Neural progenitor cell (in vitro differentiated cells): ENCODE measurements around the gene TMEM131L. TPM values are rescaled to one million over a fixed set of nuclear protein-coding genes. Genes with fewer than 3 reads are reported as not detected.

Experiments
- DNase-seq: peaks from one replicate; pipeline ENCODE4 v3.0.0-alpha.2; 2016; ENCODE audit warnings: low spot score
- H2AFZ ChIP-seq: fragments of 200-600 bp; sonication (generic); replicated peaks from 2 replicates; pipeline ENCODE4 v1.6.1; 2016; ENCODE audit warnings: antibody characterized with exemption
- H3F3A ChIP-seq: fragments of 200-600 bp; sonication (generic); 2 replicates; pipeline ENCODE4 v1.6.1; 2016; ENCODE audit warnings: antibody characterized with exemption, low read depth
- H3K27ac ChIP-seq: fragments of 200-600 bp; sonication (generic); 2 replicates; pipeline ENCODE4 v1.5.1; 2016; ENCODE audit warnings: mild to moderate bottlenecking
- H3K27me3 ChIP-seq: fragments of 200-600 bp; sonication (generic); 2 replicates; pipeline ENCODE4 v1.6.1; 2016; ENCODE audit warnings: mild to moderate bottlenecking, moderate library complexity
- H3K36me3 ChIP-seq: fragments of 200-600 bp; sonication (generic); 2 replicates; pipeline ENCODE4 v1.5.1; 2016
- H3K4me1 ChIP-seq: fragments of 200-600 bp; sonication (generic); 2 replicates; pipeline ENCODE4 v1.6.1; 2016; ENCODE audit warnings: mixed run types
- H3K4me2 ChIP-seq: fragments of 200-600 bp; sonication (generic); 2 replicates; pipeline ENCODE4 v1.6.1; 2016
- H3K4me3 ChIP-seq: fragments of 200-600 bp; sonication (generic); 2 replicates; pipeline ENCODE4 v1.5.1; 2016
- H3K79me2 ChIP-seq: fragments of 200-600 bp; sonication (generic); 2 replicates; pipeline ENCODE4 v1.6.1; 2016; ENCODE audit warnings: low read depth
- H3K9ac ChIP-seq: fragments of 200-600 bp; sonication (generic); 2 replicates; pipeline ENCODE4 v1.6.1; 2016
- H3K9me3 ChIP-seq: fragments of 200-600 bp; sonication (generic); 2 replicates; pipeline ENCODE4 v1.5.1; 2016; ENCODE audit warnings: low read depth
- H4K20me1 ChIP-seq: fragments of 200-600 bp; sonication (generic); 2 replicates; pipeline ENCODE4 v1.6.1; 2016; ENCODE audit warnings: low read depth
- H3K27ac Mint-ChIP-seq: 3 replicates; pipeline ENCODE4 v1.8.0; 2021; ENCODE audit warnings: mixed read lengths
- H3K27me3 Mint-ChIP-seq: 2 replicates; pipeline ENCODE4 v1.8.0; 2022; ENCODE audit warnings: low read depth, mild to moderate bottlenecking, inconsistent platforms, moderate library complexity, mixed read lengths; ENCODE audit not compliant: insufficient read depth
- H3K36me3 Mint-ChIP-seq: 3 replicates; pipeline ENCODE4 v1.8.0; 2021; ENCODE audit warnings: mixed read lengths
- H3K4me1 Mint-ChIP-seq: 3 replicates; pipeline ENCODE4 v1.8.0; 2021; ENCODE audit warnings: mixed read lengths
- H3K4me3 Mint-ChIP-seq: 3 replicates; pipeline ENCODE4 v1.8.0; 2021; ENCODE audit warnings: mild to moderate bottlenecking, moderate library complexity, mixed read lengths
- H3K9me3 Mint-ChIP-seq: 3 replicates; pipeline ENCODE4 v1.8.0; 2020; ENCODE audit warnings: mixed read lengths
- CTCF ChIP-seq: fragments of 200-600 bp; sonication (generic); IDR thresholded peaks from 2 replicates; pipeline ENCODE4 v1.5.1; 2017; ENCODE audit warnings: antibody characterized with exemption, mild to moderate bottlenecking
- EZH2 ChIP-seq: fragments of 200-600 bp; sonication (generic); IDR thresholded peaks from 2 replicates; pipeline ENCODE4 v1.6.1; 2017; ENCODE audit warnings: antibody characterized with exemption, mild to moderate bottlenecking, moderate library complexity
- EZH2phosphoT487 ChIP-seq: fragments of 200-600 bp; sonication (generic); IDR thresholded peaks from 2 replicates; pipeline ENCODE4 v1.6.1; 2017; ENCODE audit warnings: antibody characterized with exemption
- total RNA-seq: library from RNA; depleted of rRNA; stranded (reverse); fragments of >200 nt; gene quantifications from 2 replicates; pipeline ENCODE4 v1.2.3, GENCODE V29; 2015; ENCODE audit warnings: low replicate concordance

TMEM131L gene
- total RNA-seq, 1 donor from 2014 or later, result 14.8 TPM

- no peak overlapping the region for H3K4me3 Mint-ChIP-seq
- Histone ChIP-seq H2AFZ (no peak overlapping the region), H3K27ac (no peak overlapping the region), H3K4me2 (no peak overlapping the region), H3K9me3 (no peaks in the 10 kb centered on the region), H3K79me2 (peaks cover 42% of the 10 kb centered on the region), H3K36me3 (no peaks in the 10 kb centered on the region), H3K27me3 (no peaks in the 10 kb centered on the region), H3K4me1 (no peaks in the 10 kb centered on the region), H3K4me3 (no peak overlapping the region), H3F3A (no peaks in the 10 kb centered on the region), H4K20me1 (peaks cover 24% of the 10 kb centered on the region), H3K9ac (no peak overlapping the region)
- H3K9me3 Mint-ChIP-seq, result no peaks in the 10 kb centered on the region
- H3K27ac Mint-ChIP-seq, result no peak overlapping the region
- DNase-seq, result no peak
- peaks cover 19% of the 10 kb centered on the region for H3K4me1 Mint-ChIP-seq
- H3K27me3 Mint-ChIP-seq, result peaks cover 5% of the 10 kb centered on the region
- no peak for TF ChIP-seq EZH2phosphoT487
- no peak for TF ChIP-seq EZH2
- TF ChIP-seq CTCF, result no peak
- peaks cover 18% of the 10 kb centered on the region for H3K36me3 Mint-ChIP-seq
Measured at GRCh38 chr4:153471698-153472093, 5.5 kb downstream of the TMEM131L start.

- Histone ChIP-seq H3K79me2 (peaks cover 35% of the 10 kb centered on the region), H3K4me3 (no peak overlapping the region), H3F3A (no peaks in the 10 kb centered on the region), H3K4me2 (no peak overlapping the region), H3K9ac (no peak overlapping the region), H3K27me3 (no peaks in the 10 kb centered on the region), H3K36me3 (no peaks in the 10 kb centered on the region), H4K20me1 (peaks cover 20% of the 10 kb centered on the region), H3K27ac (no peak overlapping the region), H3K9me3 (no peaks in the 10 kb centered on the region), H3K4me1 (no peaks in the 10 kb centered on the region), H2AFZ (no peak overlapping the region)
- TF ChIP-seq EZH2 (no peak), CTCF (no peak), EZH2phosphoT487 (no peak)
- no peak for DNase-seq
- peaks cover 15% of the 10 kb centered on the region for H3K4me1 Mint-ChIP-seq
- no peaks in the 10 kb centered on the region for H3K9me3 Mint-ChIP-seq
- no peak overlapping the region for H3K27ac Mint-ChIP-seq
- H3K36me3 Mint-ChIP-seq, result peaks cover 18% of the 10 kb centered on the region
- H3K27me3 Mint-ChIP-seq, result peaks cover 3% of the 10 kb centered on the region
- no peak overlapping the region for H3K4me3 Mint-ChIP-seq
Measured at GRCh38 chr4:153472122-153473037, 6.2 kb downstream of the TMEM131L start.

- no peaks in the 10 kb centered on the region for H3K27me3 ChIP-seq
- peaks cover 2% of the 10 kb centered on the region for H3K27me3 Mint-ChIP-seq
- no peak for DNase-seq
- no peak overlapping the region for H3K4me3 ChIP-seq
- no peak overlapping the region for H3K4me3 Mint-ChIP-seq
- no peak overlapping the region for H3K27ac ChIP-seq
- H3K9me3 ChIP-seq, result no peaks in the 10 kb centered on the region
- H3K4me1 Mint-ChIP-seq, result peaks cover 2% of the 10 kb centered on the region
- no peaks in the 10 kb centered on the region for H3K9me3 Mint-ChIP-seq
- peaks cover 11% of the 10 kb centered on the region for H4K20me1 ChIP-seq
- H3F3A ChIP-seq, result no peaks in the 10 kb centered on the region
- H2AFZ ChIP-seq, result no peak overlapping the region
- no peak overlapping the region for H3K4me2 ChIP-seq
- H3K9ac ChIP-seq, result no peak overlapping the region
- no peaks in the 10 kb centered on the region for H3K36me3 ChIP-seq
- peaks cover 23% of the 10 kb centered on the region for H3K79me2 ChIP-seq
- H3K36me3 Mint-ChIP-seq, result peaks cover 18% of the 10 kb centered on the region
- peak overlapping the region; percentile 38 for H3K27ac Mint-ChIP-seq
- H3K4me1 ChIP-seq, result no peaks in the 10 kb centered on the region
- no peak for TF ChIP-seq EZH2
- no peak for TF ChIP-seq CTCF
- no peak for TF ChIP-seq EZH2phosphoT487
Measured at GRCh38 chr4:153474251-153474650, 8.1 kb downstream of the TMEM131L start.
